Nephron progenitor cell (in vitro differentiated cells): ENCODE results near the gene MRPL49.
"Not testable (repeated sequence)": the region's sequence is repeated elsewhere in the genome, so short reads cannot be mapped to it uniquely, and the experiment has no call there.

ENCODE experiments used
- DNase-seq: peaks from one replicate; pipeline ENCODE4 v3.0.0; 2021
- H3K27ac Mint-ChIP-seq: 2 replicates; pipeline ENCODE4 v1.8.0; 2021; ENCODE audit warnings: mild to moderate bottlenecking, moderate library complexity, mixed read lengths
- H3K27me3 Mint-ChIP-seq: 2 replicates; pipeline ENCODE4 v1.8.0; 2021; ENCODE audit warnings: mild to moderate bottlenecking, low read depth, mixed read lengths; ENCODE audit not compliant: poor library complexity
- H3K36me3 Mint-ChIP-seq: 2 replicates; pipeline ENCODE4 v1.8.0; 2021; ENCODE audit warnings: low read depth, mixed read lengths
- H3K4me1 Mint-ChIP-seq: 2 replicates; pipeline ENCODE4 v1.8.0; 2021; ENCODE audit warnings: mixed read lengths
- H3K4me3 Mint-ChIP-seq: 2 replicates; pipeline ENCODE4 v1.8.0; 2021; ENCODE audit warnings: mild to moderate bottlenecking, moderate library complexity, mixed read lengths
- H3K9me3 Mint-ChIP-seq: 2 replicates; pipeline ENCODE4 v1.8.0; 2021; ENCODE audit warnings: mild to moderate bottlenecking, moderate library complexity, mixed read lengths
- CTCF ChIP-seq: fragments of 200-600 bp; sonication (generic); IDR thresholded peaks from 2 replicates; pipeline ENCODE4 v1.5.0; 2021; ENCODE audit warnings: antibody characterized with exemption

Gene MRPL49

GRCh38 chr11:65147352-65148075 is 25.4 kb downstream of the MRPL49 start:
- H3K36me3 Mint-ChIP-seq = no peaks in the 10 kb centered on the region
- no peak for DNase-seq
- peaks cover 17% of the 10 kb centered on the region for H3K9me3 Mint-ChIP-seq
- H3K4me3 Mint-ChIP-seq = no peak overlapping the region
- H3K4me1 Mint-ChIP-seq = peaks cover 13% of the 10 kb centered on the region
- H3K27ac Mint-ChIP-seq = no peak overlapping the region
- no peak for TF ChIP-seq CTCF
- H3K27me3 Mint-ChIP-seq = peaks cover 51% of the 10 kb centered on the region

- peaks cover 13% of the 10 kb centered on the region for H3K4me1 Mint-ChIP-seq
- H3K36me3 Mint-ChIP-seq = no peaks in the 10 kb centered on the region
- H3K4me3 Mint-ChIP-seq = no peak overlapping the region
- H3K27me3 Mint-ChIP-seq = peaks cover 55% of the 10 kb centered on the region
- H3K9me3 Mint-ChIP-seq = peaks cover 22% of the 10 kb centered on the region
- no peak for TF ChIP-seq CTCF
- DNase-seq = no peak
- no peak overlapping the region for H3K27ac Mint-ChIP-seq
Measured at GRCh38 chr11:65148657-65149056, 26.5 kb downstream of the MRPL49 start.

GRCh38 chr11:65150131-65150508 is 28.0 kb downstream of the MRPL49 start:
- peaks cover 22% of the 10 kb centered on the region for H3K9me3 Mint-ChIP-seq
- H3K27me3 Mint-ChIP-seq = peaks cover 48% of the 10 kb centered on the region
- not testable (repeated sequence) for DNase-seq, H3K4me3 Mint-ChIP-seq, H3K36me3 Mint-ChIP-seq, H3K27ac Mint-ChIP-seq
- peaks cover 13% of the 10 kb centered on the region for H3K4me1 Mint-ChIP-seq

- Mint-ChIP-seq H3K36me3 (no peaks in the 10 kb centered on the region), H3K4me3 (no peak overlapping the region), H3K27me3 (peaks cover 42% of the 10 kb centered on the region), H3K27ac (peak overlapping the region; percentile 18), H3K4me1 (peaks cover 13% of the 10 kb centered on the region), H3K9me3 (peaks cover 21% of the 10 kb centered on the region)
- TF ChIP-seq CTCF = no peak
- no peak for DNase-seq
Measured at GRCh38 chr11:65150509-65151299, 28.6 kb downstream of the MRPL49 start.

- H3K4me3 Mint-ChIP-seq = no peak overlapping the region
- H3K9me3 Mint-ChIP-seq = peaks cover 14% of the 10 kb centered on the region
- no peak for DNase-seq
- peaks cover 13% of the 10 kb centered on the region for H3K4me1 Mint-ChIP-seq
- H3K27me3 Mint-ChIP-seq = peaks cover 35% of the 10 kb centered on the region
- H3K36me3 Mint-ChIP-seq = no peaks in the 10 kb centered on the region
- H3K27ac Mint-ChIP-seq = no peak overlapping the region
- TF ChIP-seq CTCF = no peak
Measured at GRCh38 chr11:65151331-65151899, 29.3 kb downstream of the MRPL49 start.

- Mint-ChIP-seq H3K36me3 (no peaks in the 10 kb centered on the region), H3K27me3 (peaks cover 34% of the 10 kb centered on the region), H3K27ac (no peak overlapping the region), H3K4me3 (no peak overlapping the region), H3K9me3 (peaks cover 8% of the 10 kb centered on the region), H3K4me1 (peaks cover 13% of the 10 kb centered on the region)
- TF ChIP-seq CTCF = no peak
- no peak for DNase-seq
Measured at GRCh38 chr11:65152122-65152521, 30.0 kb downstream of the MRPL49 start.
